ENCODE measurements around the gene SKIDA1. TPM values are rescaled to one million over a fixed set of nuclear protein-coding genes. Genes with fewer than 3 reads are reported as not detected.
A peak's percentile ranks its signal among the peaks of the same experiment; 100 is the strongest.

SKIDA1 gene
- total and polyA plus RNA-seq, 11 donors: 0.61 to 5.4 (median 3.1) TPM

DNA sequence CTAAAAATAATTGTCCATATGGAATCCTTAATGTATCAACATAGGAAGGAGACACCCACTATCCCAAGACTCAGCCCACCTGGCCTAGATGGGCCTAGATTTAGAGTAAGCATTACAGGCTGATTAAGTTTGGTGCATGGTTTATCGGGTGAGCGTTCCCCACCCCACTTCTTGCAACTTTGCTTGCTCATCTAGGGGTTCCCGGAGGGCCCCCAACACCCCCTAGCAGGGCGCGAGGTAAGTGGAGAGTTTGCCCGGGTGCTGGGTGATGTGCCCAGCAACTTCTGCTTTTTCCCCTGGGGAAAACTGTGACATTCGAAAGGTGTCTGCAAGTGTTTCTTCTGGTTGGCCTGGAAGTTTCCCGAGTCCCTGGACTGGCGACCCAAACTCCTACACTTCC is 31.7 kb downstream of the SKIDA1 start:
- TF ChIP-seq, protein P1, sequence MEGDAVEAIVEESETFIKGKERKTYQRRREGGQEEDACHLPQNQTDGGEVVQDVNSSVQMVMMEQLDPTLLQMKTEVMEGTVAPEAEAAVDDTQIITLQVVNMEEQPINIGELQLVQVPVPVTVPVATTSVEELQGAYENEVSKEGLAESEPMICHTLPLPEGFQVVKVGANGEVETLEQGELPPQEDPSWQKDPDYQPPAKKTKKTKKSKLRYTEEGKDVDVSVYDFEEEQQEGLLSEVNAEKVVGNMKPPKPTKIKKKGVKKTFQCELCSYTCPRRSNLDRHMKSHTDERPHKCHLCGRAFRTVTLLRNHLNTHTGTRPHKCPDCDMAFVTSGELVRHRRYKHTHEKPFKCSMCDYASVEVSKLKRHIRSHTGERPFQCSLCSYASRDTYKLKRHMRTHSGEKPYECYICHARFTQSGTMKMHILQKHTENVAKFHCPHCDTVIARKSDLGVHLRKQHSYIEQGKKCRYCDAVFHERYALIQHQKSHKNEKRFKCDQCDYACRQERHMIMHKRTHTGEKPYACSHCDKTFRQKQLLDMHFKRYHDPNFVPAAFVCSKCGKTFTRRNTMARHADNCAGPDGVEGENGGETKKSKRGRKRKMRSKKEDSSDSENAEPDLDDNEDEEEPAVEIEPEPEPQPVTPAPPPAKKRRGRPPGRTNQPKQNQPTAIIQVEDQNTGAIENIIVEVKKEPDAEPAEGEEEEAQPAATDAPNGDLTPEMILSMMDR (IDR thresholded peaks at IDR 0.05): no peak
- no peak for TF ChIP-seq POLR2A (IDR thresholded peaks at IDR 0.05)
- WGBS, 4 donors: 61 to 76% (median 69%) methylated on average over 9 of the region's 9 CpGs
- Histone ChIP-seq H3K9me3 (no peaks in the 10 kb centered on the region), H3K36me3 (no peaks in the 10 kb centered on the region), H3K27me3 (peaks cover 0 to 34% (median 0%) of the 10 kb centered on the region in 9 donors), H3K4me3 (peak overlapping the region in 10 of 12 donors; percentile 61 to 86 (median 78)), H3K4me1 (peaks cover 0 to 23% (median 6%) of the 10 kb centered on the region in 12 donors), H3K27ac (peak overlapping the region in 8 of 12 donors; percentile 77 to 91 (median 85))
- DNase-seq (no peak), ATAC-seq (no peak)
- intact Hi-C loops (cut with DNase I): loop anchor here (2.0 to 10.0 kb wide), 11 partner anchors 163 to 1499 kb away; no protein-coding TSS in a partner anchor

- Histone ChIP-seq H3K9me3 (no peaks in the 10 kb centered on the region), H3K27me3 (peaks cover 0 to 20% (median 0%) of the 10 kb centered on the region in 9 donors), H3K4me3 (no peak overlapping the region), H3K4me1 (peaks cover 0 to 21% (median 3%) of the 10 kb centered on the region in 12 donors), H3K27ac (no peak overlapping the region), H3K36me3 (no peaks in the 10 kb centered on the region)
- TF ChIP-seq, protein P1 (IDR thresholded peaks at IDR 0.05): no peak
- TF ChIP-seq POLR2A (IDR thresholded peaks at IDR 0.05): no peak
- DNase-seq (no peak), ATAC-seq (no peak)
- WGBS, 4 donors: 83 to 91% (median 87%) methylated on average over 3 of the region's 3 CpGs
- intact Hi-C loops (cut with DNase I): loop anchor here in 9 of 10 donors (2.0 to 10.0 kb wide), 8 partner anchors 200 to 1500 kb away; no protein-coding TSS in a partner anchor
Observed at GRCh38 chr10:21492421-21492820, 33.1 kb downstream of the SKIDA1 start.

DNA sequence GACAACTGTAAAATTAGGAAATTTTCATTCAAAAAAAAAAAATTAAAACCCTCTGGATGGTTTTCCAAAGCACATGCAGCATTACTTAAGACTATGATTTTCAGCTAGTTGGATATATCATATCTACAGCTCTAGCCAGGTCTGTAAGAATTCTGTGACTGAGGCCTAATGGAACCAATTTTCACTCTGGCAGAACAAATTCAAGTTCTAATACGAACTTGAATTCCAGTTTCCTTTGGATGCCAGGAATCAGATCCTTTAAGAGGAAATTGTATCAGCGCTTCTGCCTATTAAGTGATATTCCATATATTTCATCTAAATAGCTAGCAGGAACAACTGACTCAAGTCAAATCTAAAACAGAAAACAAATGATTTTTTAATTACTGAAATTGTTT is 34.8 kb downstream of the SKIDA1 start:
- DNase-seq: no peak
- no peak overlapping the region for H3K4me3 ChIP-seq
- H3K36me3 ChIP-seq: no peaks in the 10 kb centered on the region
- no peak overlapping the region for H3K27ac ChIP-seq
- peaks cover 0 to 11% (median 2%) of the 10 kb centered on the region in 12 donors for H3K4me1 ChIP-seq
- peaks cover 0 to 13% (median 0%) of the 10 kb centered on the region in 9 donors for H3K27me3 ChIP-seq
- 69 to 78% (median 76%) methylated on average over 2 of the region's 2 CpGs for WGBS, 4 donors
- intact Hi-C loops (cut with DNase I): loop anchor here in 9 of 10 donors (5.0 to 10.0 kb wide), 7 partner anchors 198 to 1502 kb away; no protein-coding TSS in a partner anchor
- TF ChIP-seq POLR2A (IDR thresholded peaks at IDR 0.05): no peak
- TF ChIP-seq, protein P1 (IDR thresholded peaks at IDR 0.05): no peak
- ATAC-seq: no peak
- H3K9me3 ChIP-seq: no peaks in the 10 kb centered on the region

GRCh38 chr10:21490028-21490710 is 35.3 kb downstream of the SKIDA1 start:
- intact Hi-C loops (cut with DNase I): loop anchor here in 9 of 10 donors (5.0 to 10.0 kb wide), 7 partner anchors 198 to 1502 kb away; no protein-coding TSS in a partner anchor
- Histone ChIP-seq H3K4me3 (no peak overlapping the region), H3K4me1 (peaks cover 0 to 9% (median 2%) of the 10 kb centered on the region in 12 donors), H3K9me3 (no peaks in the 10 kb centered on the region), H3K36me3 (no peaks in the 10 kb centered on the region), H3K27ac (no peak overlapping the region), H3K27me3 (peaks cover 0 to 13% (median 0%) of the 10 kb centered on the region in 9 donors)
- DNase-seq: no peak
- no peak for ATAC-seq
- 98 to 99% (median 98%) methylated on average over 4 of the region's 4 CpGs for WGBS, 4 donors
- TF ChIP-seq, protein P1 (IDR thresholded peaks at IDR 0.05): no peak
- no peak for TF ChIP-seq POLR2A (IDR thresholded peaks at IDR 0.05)
